Measurements from ENCODE around the gene SLFNL1.

SLFNL1 gene

GRCh38 chr1:41033272-41033671, 11.7 kb upstream of the SLFNL1 start:
- no peaks in the 10 kb centered on the region for H3K27me3 ChIP-seq (ENCODE audit: control insufficient read depth, insufficient read depth, low read length)
- H3K4me3 ChIP-seq (ENCODE audit: low read length): no peak overlapping the region
- no peaks in the 10 kb centered on the region for H3K9me3 ChIP-seq (replicated peaks; ENCODE audit: low read length)
- no peak overlapping the region for H3K4me2 ChIP-seq (ENCODE audit: low read length)
- H3K9ac ChIP-seq (ENCODE audit: low read depth, low read length): no peak overlapping the region
- H3K4me1 ChIP-seq (ENCODE audit: control insufficient read depth, insufficient read depth, low read length): no peaks in the 10 kb centered on the region
- H3K36me3 ChIP-seq (ENCODE audit: insufficient read depth, low read length): peaks cover 37% of the 10 kb centered on the region

- Histone ChIP-seq H3K36me3 (ENCODE audit: insufficient read depth, low read length) (peaks cover 38% of the 10 kb centered on the region), H3K4me2 (ENCODE audit: low read length) (no peak overlapping the region), H3K4me3 (ENCODE audit: low read length) (no peak overlapping the region), H3K9me3 (replicated peaks; ENCODE audit: low read length) (no peaks in the 10 kb centered on the region), H3K9ac (ENCODE audit: low read depth, low read length) (no peak overlapping the region), H3K4me1 (ENCODE audit: control insufficient read depth, insufficient read depth, low read length) (no peaks in the 10 kb centered on the region), H3K27me3 (ENCODE audit: control insufficient read depth, insufficient read depth, low read length) (no peaks in the 10 kb centered on the region)
These were observed 10.6 kb upstream of the SLFNL1 start for GRCh38 chr1:41032147-41032546.

GRCh38 chr1:41030872-41031616, 9.5 kb upstream of the SLFNL1 start:
- no peaks in the 10 kb centered on the region for H3K9me3 ChIP-seq (replicated peaks; ENCODE audit: low read length)
- H3K9ac ChIP-seq (ENCODE audit: low read depth, low read length): no peak overlapping the region
- no peaks in the 10 kb centered on the region for H3K4me1 ChIP-seq (ENCODE audit: control insufficient read depth, insufficient read depth, low read length)
- peaks cover 36% of the 10 kb centered on the region for H3K36me3 ChIP-seq (ENCODE audit: insufficient read depth, low read length)
- no peak overlapping the region for H3K4me2 ChIP-seq (ENCODE audit: low read length)
- H3K27me3 ChIP-seq (ENCODE audit: control insufficient read depth, insufficient read depth, low read length): no peaks in the 10 kb centered on the region
- H3K4me3 ChIP-seq (ENCODE audit: low read length): no peak overlapping the region

GRCh38 chr1:41028034-41028642, 6.6 kb upstream of the SLFNL1 start:
- Histone ChIP-seq H3K4me1 (ENCODE audit: control insufficient read depth, insufficient read depth, low read length) (no peaks in the 10 kb centered on the region), H3K36me3 (ENCODE audit: insufficient read depth, low read length) (peaks cover 22% of the 10 kb centered on the region), H3K9me3 (replicated peaks; ENCODE audit: low read length) (no peaks in the 10 kb centered on the region), H3K4me2 (ENCODE audit: low read length) (no peak overlapping the region), H3K9ac (ENCODE audit: low read depth, low read length) (no peak overlapping the region), H3K4me3 (ENCODE audit: low read length) (no peak overlapping the region), H3K27me3 (ENCODE audit: control insufficient read depth, insufficient read depth, low read length) (no peaks in the 10 kb centered on the region)

GRCh38 chr1:41025979-41026819, 4.7 kb upstream of the SLFNL1 start:
- no peaks in the 10 kb centered on the region for H3K27me3 ChIP-seq (ENCODE audit: control insufficient read depth, insufficient read depth, low read length)
- H3K36me3 ChIP-seq (ENCODE audit: insufficient read depth, low read length): peaks cover 16% of the 10 kb centered on the region
- no peak overlapping the region for H3K9ac ChIP-seq (ENCODE audit: low read depth, low read length)

GRCh38 chr1:41024953-41025352, 3.4 kb upstream of the SLFNL1 start:
- H3K27me3 ChIP-seq (ENCODE audit: control insufficient read depth, insufficient read depth, low read length): no peaks in the 10 kb centered on the region
- H3K4me1 ChIP-seq (ENCODE audit: control insufficient read depth, insufficient read depth, low read length): no peaks in the 10 kb centered on the region
- peaks cover 11% of the 10 kb centered on the region for H3K36me3 ChIP-seq (ENCODE audit: insufficient read depth, low read length)

More at GRCh38 chr1:41025979-41026819, 4.7 kb upstream of the SLFNL1 start:
- Histone ChIP-seq H3K4me1 (ENCODE audit: control insufficient read depth, insufficient read depth, low read length) (no peaks in the 10 kb centered on the region), H3K4me2 (ENCODE audit: low read length) (no peak overlapping the region), H3K4me3 (ENCODE audit: low read length) (no peak overlapping the region), H3K9me3 (replicated peaks; ENCODE audit: low read length) (no peaks in the 10 kb centered on the region)

GRCh38 chr1:41023279-41023990, 1.9 kb upstream of the SLFNL1 start:
- Histone ChIP-seq H3K36me3 (ENCODE audit: insufficient read depth, low read length) (peaks cover 15% of the 10 kb centered on the region), H3K4me3 (ENCODE audit: low read length) (no peak overlapping the region), H3K4me1 (ENCODE audit: control insufficient read depth, insufficient read depth, low read length) (no peaks in the 10 kb centered on the region), H3K4me2 (ENCODE audit: low read length) (no peak overlapping the region), H3K9me3 (replicated peaks; ENCODE audit: low read length) (no peaks in the 10 kb centered on the region), H3K27me3 (ENCODE audit: control insufficient read depth, insufficient read depth, low read length) (no peaks in the 10 kb centered on the region), H3K9ac (ENCODE audit: low read depth, low read length) (no peak overlapping the region)

More at GRCh38 chr1:41024953-41025352, 3.4 kb upstream of the SLFNL1 start:
- no peak overlapping the region for H3K4me2 ChIP-seq (ENCODE audit: low read length)
- H3K4me3 ChIP-seq (ENCODE audit: low read length): no peak overlapping the region
- no peak overlapping the region for H3K9ac ChIP-seq (ENCODE audit: low read depth, low read length)
- no peaks in the 10 kb centered on the region for H3K9me3 ChIP-seq (replicated peaks; ENCODE audit: low read length)

- Histone ChIP-seq H3K4me3 (ENCODE audit: low read length) (no peak overlapping the region), H3K9me3 (replicated peaks; ENCODE audit: low read length) (no peaks in the 10 kb centered on the region), H3K4me2 (ENCODE audit: low read length) (no peak overlapping the region), H3K4me1 (ENCODE audit: control insufficient read depth, insufficient read depth, low read length) (no peaks in the 10 kb centered on the region), H3K36me3 (ENCODE audit: insufficient read depth, low read length) (peaks cover 21% of the 10 kb centered on the region), H3K9ac (ENCODE audit: low read depth, low read length) (no peak overlapping the region), H3K27me3 (ENCODE audit: control insufficient read depth, insufficient read depth, low read length) (no peaks in the 10 kb centered on the region)
These were observed 899 bp upstream of the SLFNL1 start for GRCh38 chr1:41022424-41022823.

GRCh38 chr1:41020654-41021053, 871 bp downstream of the SLFNL1 start:
- Histone ChIP-seq H3K27me3 (ENCODE audit: control insufficient read depth, insufficient read depth, low read length) (no peaks in the 10 kb centered on the region), H3K4me3 (ENCODE audit: low read length) (no peak overlapping the region), H3K9me3 (replicated peaks; ENCODE audit: low read length) (no peaks in the 10 kb centered on the region), H3K9ac (ENCODE audit: low read depth, low read length) (no peak overlapping the region), H3K4me2 (ENCODE audit: low read length) (no peak overlapping the region), H3K36me3 (ENCODE audit: insufficient read depth, low read length) (peaks cover 37% of the 10 kb centered on the region), H3K4me1 (ENCODE audit: control insufficient read depth, insufficient read depth, low read length) (no peaks in the 10 kb centered on the region)

GRCh38 chr1:41020109-41020576, 1.4 kb downstream of the SLFNL1 start:
- no peak overlapping the region for H3K9ac ChIP-seq (ENCODE audit: low read depth, low read length)
- peaks cover 40% of the 10 kb centered on the region for H3K36me3 ChIP-seq (ENCODE audit: insufficient read depth, low read length)
- no peak overlapping the region for H3K4me3 ChIP-seq (ENCODE audit: low read length)
- H3K4me1 ChIP-seq (ENCODE audit: control insufficient read depth, insufficient read depth, low read length): no peaks in the 10 kb centered on the region
- H3K9me3 ChIP-seq (replicated peaks; ENCODE audit: low read length): no peaks in the 10 kb centered on the region
- no peak overlapping the region for H3K4me2 ChIP-seq (ENCODE audit: low read length)
- no peaks in the 10 kb centered on the region for H3K27me3 ChIP-seq (ENCODE audit: control insufficient read depth, insufficient read depth, low read length)

GRCh38 chr1:41019353-41019745, 2.2 kb downstream of the SLFNL1 start:
- Histone ChIP-seq H3K4me2 (ENCODE audit: low read length) (no peak overlapping the region), H3K4me1 (ENCODE audit: control insufficient read depth, insufficient read depth, low read length) (no peaks in the 10 kb centered on the region), H3K27me3 (ENCODE audit: control insufficient read depth, insufficient read depth, low read length) (no peaks in the 10 kb centered on the region), H3K9ac (ENCODE audit: low read depth, low read length) (no peak overlapping the region), H3K9me3 (replicated peaks; ENCODE audit: low read length) (no peaks in the 10 kb centered on the region), H3K36me3 (ENCODE audit: insufficient read depth, low read length) (peaks cover 42% of the 10 kb centered on the region), H3K4me3 (ENCODE audit: low read length) (no peak overlapping the region)

Measured in skeletal muscle satellite cell (primary cell).